Suprapubic skin (tissue), 3 donors: ENCODE measurements around the gene HNRNPM.

Experiments
- POLR2A ChIP-seq, 2 donors: fragments of 450-650 bp; IDR thresholded peaks; one replicate each; pipeline ENCODE4 v1.6.1; 2017; ENCODE audit warnings: antibody characterized with exemption in 2 of 2, mild to moderate bottlenecking in 2 of 2, moderate library complexity in 2 of 2
- TF ChIP-seq, protein P1 (sequence below), 2 donors: fragments of 200-600 bp in 1 of 2; fragments of 450-650 bp in 1 of 2; sonication (generic) in 1 of 2; IDR thresholded peaks; one replicate each; pipeline ENCODE4 v1.5.1; 2016 to 2019; ENCODE audit warnings: antibody characterized with exemption in 2 of 2, mild to moderate bottlenecking in 1 of 2, moderate library complexity in 1 of 2

DNA sequence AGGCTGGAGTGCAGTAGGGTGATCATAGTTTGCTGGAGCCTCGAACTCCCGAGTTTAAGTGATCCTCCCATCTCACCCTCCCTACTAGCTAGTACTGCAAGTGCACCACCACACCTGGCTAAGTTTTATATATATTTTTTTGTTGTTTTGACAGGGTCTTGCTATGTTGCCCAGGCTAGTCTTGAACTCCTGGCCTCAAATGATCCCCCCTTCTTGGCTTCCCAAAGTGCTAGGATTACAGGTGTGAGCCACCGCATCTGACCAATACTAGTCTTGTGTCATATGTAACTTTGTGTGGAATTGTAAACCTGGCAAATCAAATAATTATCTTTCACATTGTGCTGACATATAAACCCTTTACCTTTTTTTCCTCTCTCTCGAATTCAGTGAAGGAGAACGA is 10.2 kb downstream of the HNRNPM start:
- TF ChIP-seq POLR2A (IDR thresholded peaks at IDR 0.05), result no peak
- TF ChIP-seq, protein P1, sequence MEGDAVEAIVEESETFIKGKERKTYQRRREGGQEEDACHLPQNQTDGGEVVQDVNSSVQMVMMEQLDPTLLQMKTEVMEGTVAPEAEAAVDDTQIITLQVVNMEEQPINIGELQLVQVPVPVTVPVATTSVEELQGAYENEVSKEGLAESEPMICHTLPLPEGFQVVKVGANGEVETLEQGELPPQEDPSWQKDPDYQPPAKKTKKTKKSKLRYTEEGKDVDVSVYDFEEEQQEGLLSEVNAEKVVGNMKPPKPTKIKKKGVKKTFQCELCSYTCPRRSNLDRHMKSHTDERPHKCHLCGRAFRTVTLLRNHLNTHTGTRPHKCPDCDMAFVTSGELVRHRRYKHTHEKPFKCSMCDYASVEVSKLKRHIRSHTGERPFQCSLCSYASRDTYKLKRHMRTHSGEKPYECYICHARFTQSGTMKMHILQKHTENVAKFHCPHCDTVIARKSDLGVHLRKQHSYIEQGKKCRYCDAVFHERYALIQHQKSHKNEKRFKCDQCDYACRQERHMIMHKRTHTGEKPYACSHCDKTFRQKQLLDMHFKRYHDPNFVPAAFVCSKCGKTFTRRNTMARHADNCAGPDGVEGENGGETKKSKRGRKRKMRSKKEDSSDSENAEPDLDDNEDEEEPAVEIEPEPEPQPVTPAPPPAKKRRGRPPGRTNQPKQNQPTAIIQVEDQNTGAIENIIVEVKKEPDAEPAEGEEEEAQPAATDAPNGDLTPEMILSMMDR (IDR thresholded peaks at IDR 0.05), result no peak
